Activated CD8-positive, alpha-beta memory T cell treated with anti-CD3 and anti-CD28 coated beads, Interleukin-2, amount 10 ng/mL, durations not matched to agents 7 days and 5 days (primary cell): ENCODE results near the gene RNF181. TPM values are rescaled to one million over a fixed set of nuclear protein-coding genes. Genes with fewer than 3 reads are reported as not detected.
A peak's percentile ranks its signal among the peaks of the same experiment; 100 is the strongest.
"Not testable (repeated sequence)": the region's sequence is repeated elsewhere in the genome, so short reads cannot be mapped to it uniquely, and the experiment has no call there.

Source experiments
- ATAC-seq: fragments of 150-1000 bp; cut with Tn5 transposase; one replicate; pipeline ENCODE4 v1.10.0; 2021; ENCODE audit warnings: moderate library complexity
- CTCF ChIA-PET: fragments of 350-600 bp; sonication (Branson Sonifier 250); formaldehyde crosslinking; loops from one replicate; lab custom pipeline; 2021; ENCODE audit warnings: antibody characterized with exemption; lab: Charles Lee
- DNase-seq: peaks from one replicate; pipeline ENCODE4 v3.0.0-alpha.2; 2020
- H3K27ac Mint-ChIP-seq: one replicate; pipeline ENCODE4 v1.8.0; 2021; ENCODE audit warnings: mild to moderate bottlenecking, mixed read lengths
- H3K27me3 Mint-ChIP-seq: one replicate; pipeline ENCODE4 v1.8.0; 2021; ENCODE audit warnings: mixed read lengths
- H3K36me3 Mint-ChIP-seq: one replicate; pipeline ENCODE4 v1.8.0; 2021; ENCODE audit warnings: mild to moderate bottlenecking, mixed read lengths
- H3K4me1 Mint-ChIP-seq: one replicate; pipeline ENCODE4 v1.8.0; 2021; ENCODE audit warnings: mixed read lengths
- H3K4me3 Mint-ChIP-seq: one replicate; pipeline ENCODE4 v1.8.0; 2021; ENCODE audit warnings: mild to moderate bottlenecking, moderate library complexity, mixed read lengths
- H3K9me3 Mint-ChIP-seq: one replicate; pipeline ENCODE4 v1.8.0; 2022; ENCODE audit warnings: low read depth, mixed read lengths
- total RNA-seq, 2 experiments: library from RNA; stranded (reverse); gene quantifications; one replicate each; pipeline ENCODE4 v1.2.3, GENCODE V29; 2021

RNF181 gene
- total RNA-seq, 2 experiments from 2014 or later, result 100 to 110 TPM

GRCh38 chr2:85614757-85615156 lies 19.2 kb downstream of the RNF181 start:
- not testable (repeated sequence) for H3K27me3 Mint-ChIP-seq, DNase-seq, ATAC-seq, H3K4me3 Mint-ChIP-seq, H3K9me3 Mint-ChIP-seq
- peaks cover 16% of the 10 kb centered on the region for H3K36me3 Mint-ChIP-seq
- peaks cover 50% of the 10 kb centered on the region for H3K4me1 Mint-ChIP-seq
- CTCF ChIA-PET, result interaction anchor here (1.4 to 3.9 kb wide), 2 partner anchors 10 to 23 kb away, joined by 3 to 25 read pairs; no protein-coding TSS in a partner anchor
- peak overlapping the region; percentile 34 for H3K27ac Mint-ChIP-seq

GRCh38 chr2:85615413-85615728 lies 19.8 kb downstream of the RNF181 start:
- Mint-ChIP-seq H3K9me3 (no peaks in the 10 kb centered on the region), H3K27ac (peak overlapping the region; percentile 99), H3K36me3 (peaks cover 13% of the 10 kb centered on the region)

GRCh38 chr2:85617723-85618122 lies 22.2 kb downstream of the RNF181 start:
- CTCF ChIA-PET, result interaction anchor here (3.9 kb wide), 1 partner anchor 20 kb away, joined by 25 read pairs; no protein-coding TSS in a partner anchor
- H3K27ac Mint-ChIP-seq, result peak overlapping the region; percentile 99
- not testable (repeated sequence) for H3K27me3 Mint-ChIP-seq, H3K9me3 Mint-ChIP-seq, DNase-seq, ATAC-seq
- peak overlapping the region; percentile 97 for H3K4me3 Mint-ChIP-seq
- peaks cover 42% of the 10 kb centered on the region for H3K4me1 Mint-ChIP-seq
- peaks cover 21% of the 10 kb centered on the region for H3K36me3 Mint-ChIP-seq

More at GRCh38 chr2:85615413-85615728, 19.8 kb downstream of the RNF181 start:
- no peak for ATAC-seq
- CTCF ChIA-PET, result interaction anchor here (1.2 to 3.9 kb wide), 4 partner anchors 11 to 199 kb away, joined by 3 to 25 read pairs (median 5); no protein-coding TSS in a partner anchor
- peaks cover 47% of the 10 kb centered on the region for H3K4me1 Mint-ChIP-seq
- DNase-seq, result no peak
- peak overlapping the region; percentile 22 for H3K4me3 Mint-ChIP-seq
- H3K27me3 Mint-ChIP-seq, result no peaks in the 10 kb centered on the region

DNA sequence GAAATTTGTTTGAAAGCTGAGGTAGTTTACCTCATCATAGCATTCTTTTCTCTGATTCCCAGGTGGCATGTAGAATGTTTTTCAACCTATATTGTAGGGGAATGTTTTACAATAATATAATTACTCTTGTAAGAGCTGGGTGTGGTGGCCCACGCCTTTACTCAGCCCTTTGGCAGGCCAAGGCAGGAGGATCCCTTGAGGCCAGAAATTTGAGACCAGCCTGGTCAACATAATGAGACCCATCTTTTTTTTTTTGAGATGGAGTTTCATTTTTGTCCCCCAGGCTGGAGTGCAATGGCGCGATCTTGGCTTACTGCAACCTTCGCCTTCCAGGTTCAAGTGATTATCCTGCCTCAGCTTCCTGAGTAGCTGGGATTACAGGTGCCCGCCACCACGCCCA lies 24.1 kb downstream of the RNF181 start:
- no peak for ATAC-seq

DNA sequence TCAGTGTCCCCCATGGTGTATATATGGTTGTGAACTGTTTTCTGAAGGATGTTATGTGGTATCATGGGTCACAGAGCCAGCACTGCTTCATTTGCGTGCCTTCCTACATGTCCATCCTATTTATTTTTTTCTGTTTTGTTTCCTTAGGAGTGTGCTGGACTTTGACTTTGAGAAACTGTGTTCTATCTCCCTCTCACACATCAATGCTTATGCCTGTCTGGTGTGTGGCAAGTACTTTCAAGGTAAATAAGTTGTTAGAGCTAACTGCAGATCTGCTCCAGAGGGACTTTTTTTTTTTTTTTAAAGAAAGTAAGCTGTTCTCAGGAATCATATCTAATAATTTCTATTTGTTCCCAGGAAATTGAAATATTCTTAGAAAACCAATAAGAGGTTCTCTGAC lies 25.8 kb downstream of the RNF181 start:
- no peak overlapping the region for H3K4me3 Mint-ChIP-seq
- CTCF ChIA-PET, result interaction anchor here (0.5 to 4.8 kb wide), 3 partner anchors 13 to 58 kb away, joined by 3 to 30 read pairs (median 5); no protein-coding TSS in a partner anchor
- no peaks in the 10 kb centered on the region for H3K27me3 Mint-ChIP-seq
- peaks cover 52% of the 10 kb centered on the region for H3K36me3 Mint-ChIP-seq
- no peak overlapping the region for H3K27ac Mint-ChIP-seq
- H3K9me3 Mint-ChIP-seq, result no peaks in the 10 kb centered on the region
- DNase-seq, result no peak
- no peak for ATAC-seq
- H3K4me1 Mint-ChIP-seq, result peaks cover 26% of the 10 kb centered on the region

More for the DNA sequence above, 24.1 kb downstream of the RNF181 start:
- H3K4me3 Mint-ChIP-seq, result no peak overlapping the region
- CTCF ChIA-PET, result interaction anchor here (4.8 kb wide), 1 partner anchor 18 kb away, joined by 30 read pairs; no protein-coding TSS in a partner anchor
- peak overlapping the region; percentile 59 for H3K27ac Mint-ChIP-seq
- peaks cover 36% of the 10 kb centered on the region for H3K36me3 Mint-ChIP-seq
- no peak for DNase-seq
- peaks cover 36% of the 10 kb centered on the region for H3K4me1 Mint-ChIP-seq
- H3K9me3 Mint-ChIP-seq, result no peaks in the 10 kb centered on the region
- no peaks in the 10 kb centered on the region for H3K27me3 Mint-ChIP-seq

GRCh38 chr2:85623991-85624390 lies 28.4 kb downstream of the RNF181 start:
- H3K4me1 Mint-ChIP-seq, result peaks cover 23% of the 10 kb centered on the region
- H3K27me3 Mint-ChIP-seq, result no peaks in the 10 kb centered on the region
- no peak overlapping the region for H3K27ac Mint-ChIP-seq
- no peak overlapping the region for H3K4me3 Mint-ChIP-seq
- DNase-seq (no peak), ATAC-seq (no peak)
- CTCF ChIA-PET, result interaction anchor here (2.4 kb wide), 1 partner anchor 13 kb away, joined by 11 read pairs; no protein-coding TSS in a partner anchor
- H3K9me3 Mint-ChIP-seq, result no peaks in the 10 kb centered on the region
- H3K36me3 Mint-ChIP-seq, result peaks cover 53% of the 10 kb centered on the region

DNA sequence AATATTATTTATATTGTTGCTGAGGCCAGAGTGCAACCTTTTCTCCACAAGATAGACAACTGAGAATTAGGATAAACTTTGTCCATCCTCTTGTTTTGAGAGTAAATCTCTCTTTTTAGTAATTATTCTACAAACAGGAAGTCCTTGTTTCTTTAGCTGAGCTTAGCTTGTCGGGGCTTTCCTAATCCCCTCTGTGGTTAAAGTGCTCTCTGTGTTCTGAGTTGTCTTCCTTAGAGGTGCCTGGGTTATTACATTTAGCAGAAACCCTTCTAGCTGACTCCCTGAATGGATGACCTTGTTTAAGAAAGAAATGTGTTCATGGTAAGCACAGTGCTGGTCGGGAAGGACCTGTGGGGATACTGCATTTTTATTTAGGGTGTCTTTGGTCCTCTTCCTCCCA lies 33.1 kb downstream of the RNF181 start:
- ATAC-seq, result peak; percentile 82
- peaks cover 21% of the 10 kb centered on the region for H3K4me1 Mint-ChIP-seq
- H3K36me3 Mint-ChIP-seq, result peaks cover 64% of the 10 kb centered on the region
- no peak overlapping the region for H3K4me3 Mint-ChIP-seq
- H3K27ac Mint-ChIP-seq, result peak overlapping the region; percentile 81
- DNase-seq, result no peak
- H3K9me3 Mint-ChIP-seq, result no peaks in the 10 kb centered on the region
- H3K27me3 Mint-ChIP-seq, result no peaks in the 10 kb centered on the region
- CTCF ChIA-PET, result interaction anchor here (1.5 to 3.0 kb wide), 2 partner anchors 8 to 101 kb away, joined by 4 to 25 read pairs; no protein-coding TSS in a partner anchor

GRCh38 chr2:85631316-85631715 lies 35.8 kb downstream of the RNF181 start:
- Mint-ChIP-seq H3K9me3 (no peaks in the 10 kb centered on the region), H3K36me3 (peaks cover 55% of the 10 kb centered on the region), H3K27ac (no peak overlapping the region), H3K27me3 (no peaks in the 10 kb centered on the region), H3K4me1 (peaks cover 24% of the 10 kb centered on the region), H3K4me3 (no peak overlapping the region)
- CTCF ChIA-PET, result interaction anchor here (0.9 kb wide), 1 partner anchor 29 kb away, joined by 3 read pairs; no protein-coding TSS in a partner anchor
- DNase-seq (no peak), ATAC-seq (no peak)

DNA sequence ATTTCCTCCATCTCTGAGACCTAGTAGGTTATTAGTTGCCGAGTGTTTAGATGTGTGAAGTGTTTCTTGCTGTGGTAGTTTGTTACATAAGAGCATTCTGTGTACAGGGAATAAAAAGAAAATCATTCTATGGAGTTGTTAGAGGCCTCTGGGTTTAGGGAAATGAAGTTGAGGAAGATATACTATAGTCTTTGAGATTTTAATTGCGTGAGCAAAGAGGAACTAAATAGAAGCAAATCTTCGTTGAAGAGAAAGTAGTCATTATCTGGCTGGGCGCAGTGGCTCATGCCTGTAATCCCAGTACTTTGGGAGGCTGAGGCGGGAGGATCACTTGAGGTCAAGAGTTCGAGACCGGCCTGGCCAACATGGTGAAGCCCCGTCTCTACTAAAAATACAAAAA lies 39.5 kb downstream of the RNF181 start:
- H3K27ac Mint-ChIP-seq, result no peak overlapping the region

GRCh38 chr2:85635636-85636035 lies 40.1 kb downstream of the RNF181 start:
- no peak overlapping the region for H3K27ac Mint-ChIP-seq
- H3K9me3 Mint-ChIP-seq, result no peaks in the 10 kb centered on the region
- CTCF ChIA-PET, result interaction anchor here (0.8 to 3.4 kb wide), 12 partner anchors 8 to 254 kb away, joined by 3 to 28 read pairs (median 4); no protein-coding TSS in a partner anchor
- no peak overlapping the region for H3K4me3 Mint-ChIP-seq
- H3K36me3 Mint-ChIP-seq, result peaks cover 62% of the 10 kb centered on the region
- peaks cover 13% of the 10 kb centered on the region for H3K4me1 Mint-ChIP-seq
- no peaks in the 10 kb centered on the region for H3K27me3 Mint-ChIP-seq
- DNase-seq, result no peak
- ATAC-seq, result no peak

More for the DNA sequence above, 39.5 kb downstream of the RNF181 start:
- H3K4me3 Mint-ChIP-seq, result no peak overlapping the region
- no peaks in the 10 kb centered on the region for H3K27me3 Mint-ChIP-seq
- no peak for ATAC-seq
- DNase-seq, result no peak
- CTCF ChIA-PET, result interaction anchor here (0.6 to 1.7 kb wide), 7 partner anchors 8 to 357 kb away, joined by 3 to 5 read pairs (median 3); no protein-coding TSS in a partner anchor
- peaks cover 65% of the 10 kb centered on the region for H3K36me3 Mint-ChIP-seq
- no peaks in the 10 kb centered on the region for H3K9me3 Mint-ChIP-seq
- H3K4me1 Mint-ChIP-seq, result peaks cover 15% of the 10 kb centered on the region

DNA sequence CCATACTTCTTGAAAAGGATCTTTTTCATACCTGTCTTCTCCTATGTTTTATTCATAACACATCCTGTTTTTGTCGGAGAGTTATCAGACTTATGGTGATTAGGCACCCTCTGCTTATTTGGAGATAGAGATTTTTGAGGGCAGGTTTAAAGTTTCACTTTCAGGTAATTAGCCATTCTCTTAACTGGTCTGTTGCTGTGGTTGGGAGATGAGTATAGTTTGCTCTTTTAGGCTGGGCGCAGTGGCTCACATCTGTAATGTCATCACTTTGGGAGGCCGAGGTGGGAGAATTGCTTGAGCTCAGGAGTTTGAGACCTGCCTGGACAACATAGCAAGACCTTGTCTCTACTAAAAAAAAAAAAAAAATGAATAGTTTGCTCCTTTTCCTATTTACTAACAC lies 47.2 kb downstream of the RNF181 start:
- Mint-ChIP-seq H3K4me1 (peaks cover 23% of the 10 kb centered on the region), H3K27ac (peak overlapping the region; percentile 82), H3K36me3 (peaks cover 64% of the 10 kb centered on the region), H3K4me3 (no peak overlapping the region), H3K9me3 (no peaks in the 10 kb centered on the region), H3K27me3 (no peaks in the 10 kb centered on the region)
- ATAC-seq (peak; percentile 90), DNase-seq (peak; percentile 59)
- CTCF ChIA-PET, result interaction anchor here (0.9 to 1.6 kb wide), 4 partner anchors 8 to 86 kb away, joined by 3 to 4 read pairs (median 3); no protein-coding TSS in a partner anchor

DNA sequence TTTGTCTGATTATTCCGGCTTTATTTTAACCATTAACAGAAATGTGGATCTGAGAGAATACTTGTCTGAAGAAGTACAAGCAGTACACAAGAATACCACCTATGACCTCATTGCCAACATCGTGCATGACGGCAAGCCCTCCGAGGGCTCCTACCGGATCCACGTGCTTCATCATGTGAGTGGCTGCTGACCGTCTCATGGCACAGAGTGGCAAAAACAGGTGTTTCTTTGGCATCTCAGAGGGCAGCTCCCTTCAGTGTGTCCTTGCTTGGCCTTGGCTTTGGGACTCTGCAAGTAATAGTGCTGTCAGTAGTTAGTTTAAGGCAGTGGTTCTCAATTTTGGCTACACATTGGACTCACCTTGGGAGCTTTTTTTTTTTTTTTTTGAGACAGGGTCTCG lies 49.4 kb downstream of the RNF181 start:
- Mint-ChIP-seq H3K9me3 (no peaks in the 10 kb centered on the region), H3K27me3 (no peaks in the 10 kb centered on the region), H3K4me3 (no peak overlapping the region), H3K4me1 (peaks cover 27% of the 10 kb centered on the region), H3K36me3 (peaks cover 67% of the 10 kb centered on the region), H3K27ac (no peak overlapping the region)
- ATAC-seq (no peak), DNase-seq (no peak)
- CTCF ChIA-PET, result interaction anchor here (1.0 to 2.0 kb wide), 3 partner anchors 8 to 105 kb away, joined by 3 to 15 read pairs (median 3); no protein-coding TSS in a partner anchor

DNA sequence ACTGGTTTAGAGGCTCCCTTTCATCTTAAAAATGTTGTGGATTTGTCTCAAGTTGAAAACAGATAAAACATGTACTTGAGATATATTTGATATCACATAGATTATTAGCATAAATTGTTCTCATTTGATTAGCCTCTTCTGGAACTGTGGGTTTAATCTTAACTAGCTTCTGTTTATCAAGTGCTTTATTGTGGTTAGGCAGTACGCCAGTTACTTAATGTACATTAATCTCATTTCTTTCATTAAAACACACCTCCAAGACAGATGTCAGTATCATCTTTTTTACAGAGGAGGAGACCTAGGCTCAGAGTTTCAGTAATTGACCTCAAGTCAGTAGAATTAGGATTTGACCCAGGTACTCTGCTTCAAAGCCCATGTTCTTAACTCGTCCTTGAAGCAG lies 50.6 kb downstream of the RNF181 start:
- DNase-seq, result no peak
- Mint-ChIP-seq H3K27me3 (no peaks in the 10 kb centered on the region), H3K4me1 (peaks cover 25% of the 10 kb centered on the region), H3K4me3 (no peak overlapping the region), H3K27ac (no peak overlapping the region), H3K9me3 (no peaks in the 10 kb centered on the region), H3K36me3 (peaks cover 60% of the 10 kb centered on the region)
- CTCF ChIA-PET, result interaction anchor here (1.0 to 2.0 kb wide), 3 partner anchors 9 to 168 kb away, joined by 3 to 15 read pairs (median 5); no protein-coding TSS in a partner anchor
- ATAC-seq, result no peak
